ENCODE data around the gene CAPN5.

- TF ChIP-seq REST (IDR thresholded peaks at IDR 0.05; ENCODE audit: insufficient replicate concordance, low read depth) (no peak), CTCF (IDR thresholded peaks at IDR 0.05; ENCODE audit: insufficient read depth, low read length) (no peak), POLR2AphosphoS5 (IDR thresholded peaks at IDR 0.05; ENCODE audit: low read depth) (no peak), GABPA (IDR thresholded peaks at IDR 0.05; ENCODE audit: low read depth) (no peak)
Observed at GRCh38 chr11:77156396-77157195, 89.8 kb downstream of the CAPN5 start.

All from HL-60 (cell line).